ENCODE data around the gene GPRC5A.
"Not testable (repeated sequence)": the region's sequence is repeated elsewhere in the genome, so short reads cannot be mapped to it uniquely, and the experiment has no call there.

The GPRC5A gene

GRCh38 chr12:12891080-12891880 is at the start of gene GPRC5A:
Gene GPRC5A, plus strand, starts transcription at chr12:12891562. Its CDS starts 16,688 bp downstream, at chr12:12908250.
- no peak for FAIRE-seq
- DNase-seq (ENCODE audit: extremely low spot score, insufficient read length, low read depth): no peak

GRCh38 chr12:12845794-12846243 is 45.5 kb upstream of the GPRC5A start:
- FAIRE-seq (no peak), DNase-seq (ENCODE audit: extremely low spot score, insufficient read length, low read depth) (no peak)

- not testable (repeated sequence) for FAIRE-seq; DNase-seq (ENCODE audit: extremely low spot score, insufficient read length, low read depth)
These were observed 44.6 kb upstream of the GPRC5A start for GRCh38 chr12:12846780-12847179.

- no peak for FAIRE-seq
- no peak for DNase-seq (ENCODE audit: extremely low spot score, insufficient read length, low read depth)
These were observed 37.9 kb upstream of the GPRC5A start for GRCh38 chr12:12853435-12853834.

GRCh38 chr12:12859690-12860089 is 31.7 kb upstream of the GPRC5A start:
- DNase-seq (ENCODE audit: extremely low spot score, insufficient read length, low read depth) (no peak), FAIRE-seq (no peak)

- FAIRE-seq (no peak), DNase-seq (ENCODE audit: extremely low spot score, insufficient read length, low read depth) (no peak)
These were observed 27.1 kb upstream of the GPRC5A start for GRCh38 chr12:12864243-12864642.

GRCh38 chr12:12868477-12869235 is 22.7 kb upstream of the GPRC5A start:
- DNase-seq (ENCODE audit: extremely low spot score, insufficient read length, low read depth): no peak
- no peak for FAIRE-seq

- no peak for DNase-seq (ENCODE audit: extremely low spot score, insufficient read length, low read depth)
- FAIRE-seq: no peak
These were observed 20.9 kb upstream of the GPRC5A start for GRCh38 chr12:12870465-12870864.

- no peak for DNase-seq (ENCODE audit: extremely low spot score, insufficient read length, low read depth)
- FAIRE-seq: no peak
These were observed 19.7 kb upstream of the GPRC5A start for GRCh38 chr12:12871587-12872138.

- DNase-seq (ENCODE audit: extremely low spot score, insufficient read length, low read depth): no peak
- no peak for FAIRE-seq
These were observed 19.0 kb upstream of the GPRC5A start for GRCh38 chr12:12872139-12872933.

GRCh38 chr12:12872934-12873275 is 18.5 kb upstream of the GPRC5A start:
- no peak for DNase-seq (ENCODE audit: extremely low spot score, insufficient read length, low read depth)
- no peak for FAIRE-seq

GRCh38 chr12:12874029-12874428 is 17.3 kb upstream of the GPRC5A start:
- no peak for FAIRE-seq
- no peak for DNase-seq (ENCODE audit: extremely low spot score, insufficient read length, low read depth)

GRCh38 chr12:12875301-12875700 is 16.1 kb upstream of the GPRC5A start:
- DNase-seq (ENCODE audit: extremely low spot score, insufficient read length, low read depth): not testable (repeated sequence)

GRCh38 chr12:12877153-12877768 is 14.1 kb upstream of the GPRC5A start:
- no peak for DNase-seq (ENCODE audit: extremely low spot score, insufficient read length, low read depth)
- no peak for FAIRE-seq

More at GRCh38 chr12:12875301-12875700, 16.1 kb upstream of the GPRC5A start:
- not testable (repeated sequence) for FAIRE-seq

GRCh38 chr12:12877781-12878455 is 13.4 kb upstream of the GPRC5A start:
- no peak for FAIRE-seq
- DNase-seq (ENCODE audit: extremely low spot score, insufficient read length, low read depth): no peak

- FAIRE-seq (no peak), DNase-seq (ENCODE audit: extremely low spot score, insufficient read length, low read depth) (no peak)
These were observed 10.8 kb upstream of the GPRC5A start for GRCh38 chr12:12880537-12880936.

- FAIRE-seq (no peak), DNase-seq (ENCODE audit: extremely low spot score, insufficient read length, low read depth) (no peak)
These were observed 10.0 kb upstream of the GPRC5A start for GRCh38 chr12:12881151-12881909.

- no peak for FAIRE-seq
- DNase-seq (ENCODE audit: extremely low spot score, insufficient read length, low read depth): no peak
These were observed 9.1 kb upstream of the GPRC5A start for GRCh38 chr12:12882288-12882687.
